ENCODE measurements around the gene UBXN11. TPM values are rescaled to one million over a fixed set of nuclear protein-coding genes. Genes with fewer than 3 reads are reported as not detected.

The UBXN11 gene
- total and polyA plus RNA-seq, 2 of the 13 experiments (the other 11 are each of a cell fraction or from before 2014, with no cell fraction given), result 9.3 to 10.4 TPM

GRCh38 chr1:26351590-26352337 lies 45.3 kb upstream of the UBXN11 start (continued):
- TF ChIP-seq POGK (CRISPR knock-in tag; conservative IDR thresholded peaks at IDR 0.05), result no peak; the same call in 1 of the 2 replicates
- peak; percentile 59 for TF ChIP-seq RBM22 (optimal IDR thresholded peaks at IDR 0.05; ENCODE audit: low read length)
- no peak for TF ChIP-seq CCDC6 (CRISPR knock-in tag; IDR thresholded peaks at IDR 0.05)
- TF ChIP-seq JUN (CRISPR knock-in tag; IDR thresholded peaks at IDR 0.05), result peak; percentile 99
- TF ChIP-seq YY1 (IDR thresholded peaks at IDR 0.05; ENCODE audit: insufficient read depth, insufficient replicate concordance, low read depth, low read length), result peak; percentile 8
- TF ChIP-seq PHF21A (CRISPR knock-in tag; IDR thresholded peaks at IDR 0.05), result peak; percentile 61; the same call in 1 of the 2 replicates
- TF ChIP-seq MED1 (CRISPR knock-in tag; IDR thresholded peaks at IDR 0.05), result peak; percentile 86
- no peak for TF ChIP-seq DMTF1 (CRISPR knock-in tag; IDR thresholded peaks at IDR 0.05)
- TF ChIP-seq NPAS2 (CRISPR knock-in tag; IDR thresholded peaks at IDR 0.05; ENCODE audit: borderline replicate concordance), result no peak
- TF ChIP-seq ZBTB20 (CRISPR knock-in tag; IDR thresholded peaks at IDR 0.05; ENCODE audit: borderline replicate concordance, low read depth), result peak; percentile 78; the same call in 1 of the 2 replicates
- TF ChIP-seq MTA3 (CRISPR knock-in tag; IDR thresholded peaks at IDR 0.05), result no peak
- no peak for TF ChIP-seq BRCA1 (CRISPR knock-in tag; IDR thresholded peaks at IDR 0.05)
- no peak for TF ChIP-seq POLR2AphosphoS2 (IDR thresholded peaks at IDR 0.05; ENCODE audit: low read depth, low read length)
- TF ChIP-seq PAWR (CRISPR knock-in tag; IDR thresholded peaks at IDR 0.05; ENCODE audit: borderline replicate concordance), result no peak
- no peak for TF ChIP-seq ZNF275 (CRISPR knock-in tag; IDR thresholded peaks at IDR 0.05; ENCODE audit: borderline replicate concordance)
- no peak for TF ChIP-seq HES4 (CRISPR knock-in tag; IDR thresholded peaks at IDR 0.05; ENCODE audit: borderline replicate concordance)
- TF ChIP-seq RBAK (CRISPR knock-in tag; IDR thresholded peaks at IDR 0.05), result no peak
- TF ChIP-seq USF2 (IDR thresholded peaks at IDR 0.05; ENCODE audit: low read depth, low read length), result no peak
- no peak for TF ChIP-seq USF2 (CRISPR knock-in tag; IDR thresholded peaks at IDR 0.05; ENCODE audit: borderline replicate concordance)
- TF ChIP-seq ZNF569 (CRISPR knock-in tag; IDR thresholded peaks at IDR 0.05; ENCODE audit: borderline replicate concordance), result no peak
